ENCODE data around the gene GJD3. TPM values are rescaled to one million over a fixed set of nuclear protein-coding genes. Genes with fewer than 3 reads are reported as not detected.
A peak's percentile ranks its signal among the peaks of the same experiment; 100 is the strongest.

GJD3 gene
- total and polyA plus RNA-seq, 2 donors (not counting 1 experiment from before 2014, with no cell fraction given) = not detected

DNA sequence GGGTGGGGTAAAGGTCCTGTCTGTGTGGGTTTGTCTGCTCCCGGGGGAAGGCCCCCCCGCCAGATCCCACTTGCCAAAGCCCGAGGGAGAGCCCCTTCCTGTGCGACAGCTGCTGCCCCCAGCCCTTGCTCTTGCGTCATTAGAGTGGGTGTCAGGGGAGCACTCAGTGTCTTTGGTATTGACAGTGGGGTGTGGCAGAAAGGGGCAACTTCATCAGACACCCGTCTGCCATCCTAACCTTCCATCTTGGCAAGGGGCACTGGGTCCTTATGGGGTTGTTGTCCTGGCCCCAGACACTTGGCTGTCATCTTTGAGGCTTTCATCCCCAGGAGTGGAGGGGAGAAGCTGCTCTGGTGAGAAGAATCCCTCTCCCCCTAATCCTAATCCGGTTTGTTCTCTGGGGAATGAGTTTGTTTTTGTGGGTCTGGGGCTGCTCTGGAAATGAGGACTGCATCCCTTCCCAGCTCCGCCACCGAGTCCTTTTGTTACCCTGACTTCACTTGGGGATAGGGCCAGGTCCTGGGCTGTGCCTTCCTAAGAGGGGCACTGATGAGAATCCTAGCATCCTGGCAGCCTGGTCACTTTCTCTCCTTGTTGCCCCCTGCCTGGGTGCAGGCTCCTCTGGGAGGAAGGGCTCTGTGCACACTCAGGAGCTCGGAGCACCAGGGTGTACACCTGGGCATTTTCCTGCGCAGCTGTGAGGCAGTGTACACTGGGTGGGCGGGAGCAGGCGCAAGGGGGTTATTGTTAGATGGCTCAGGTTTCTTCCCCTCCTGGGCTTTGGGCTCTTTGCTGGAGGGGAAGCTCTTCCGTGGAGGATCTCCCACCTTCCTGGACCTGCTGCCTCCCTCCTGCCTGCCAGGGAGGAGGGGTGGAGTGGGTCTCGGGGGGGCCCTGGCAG, 21.1 kb downstream of the GJD3 start:
- Histone ChIP-seq H3K27ac (ENCODE audit: low read length in 2 of 2) (peak overlapping the region in 1 of 2 donors; percentile 88), H3K4me1 (ENCODE audit: control insufficient read depth in 2 of 2, insufficient read depth in 2 of 2, low read length in 2 of 2) (peaks cover 79 to 92% of the 10 kb centered on the region in 2 donors), H3K4me3 (ENCODE audit: control extremely low read depth in 1 of 5, extremely low read depth in 1 of 5, insufficient read depth in 1 of 5, low read depth in 2 of 5, low read length in 4 of 5) (peak overlapping the region in 4 of 5 experiments; percentile 70 to 84 (median 73)), H3K4me2 (replicated peaks; ENCODE audit: low read depth, low read length, poor library complexity, severe bottlenecking) (peak overlapping the region; percentile 100), H3K9me3 (ENCODE audit: control extremely low read depth in 1 of 3, control insufficient read depth in 2 of 3, insufficient read depth in 1 of 3, low read length in 2 of 3) (no peaks in the 10 kb centered on the region), H3K9ac (ENCODE audit: low read length) (peak overlapping the region; percentile 91), H4K20me1 (ENCODE audit: control insufficient read depth, insufficient read depth, low read length, poor library complexity, severe bottlenecking) (peaks cover 29% of the 10 kb centered on the region), H3K27me3 (replicated peaks in 1 of 4; ENCODE audit: control extremely low read depth in 1 of 4, control insufficient read depth in 3 of 4, insufficient read depth in 4 of 4, low read length in 3 of 4) (no peaks in the 10 kb centered on the region), H2AFZ (ENCODE audit: insufficient read depth, low read depth, low read length, poor library complexity, severe bottlenecking) (no peak overlapping the region), H3K79me2 (ENCODE audit: control insufficient read depth, insufficient read depth, low read length) (peaks cover 80% of the 10 kb centered on the region), H3K36me3 (replicated peaks in 1 of 2; ENCODE audit: control extremely low read depth in 1 of 2, control insufficient read depth in 1 of 2, extremely low read depth in 1 of 2, insufficient read depth in 2 of 2, low read length in 1 of 2) (peaks cover 0 to 7% of the 10 kb centered on the region in 2 experiments)
- Mint-ChIP-seq H3K4me3 (peak overlapping the region; percentile 91), H3K27ac (peak overlapping the region; percentile 81), H3K27me3 (no peaks in the 10 kb centered on the region), H3K9me3 (ENCODE audit: insufficient read depth) (no peaks in the 10 kb centered on the region), H3K4me1 (peaks cover 85% of the 10 kb centered on the region)
- DNase-seq = peak; percentile 77
- CTCF ChIA-PET = interaction anchor here (0.6 to 8.3 kb wide), 8 partner anchors 9 to 71 kb away, joined by 3 to 119 read pairs (median 8); no protein-coding TSS in a partner anchor
- POLR2A ChIA-PET = interaction anchor here (0.6 to 8.4 kb wide), 5 partner anchors 8 to 1444 kb away, joined by 3 to 96 read pairs (median 4); no protein-coding TSS in a partner anchor
- ATAC-seq (ENCODE audit: low read depth) = peak; percentile 22
- 36% methylated on average over 11 of the region's 15 CpGs for WGBS (ENCODE audit: insufficient coverage)
- TF ChIP-seq, protein P1, sequence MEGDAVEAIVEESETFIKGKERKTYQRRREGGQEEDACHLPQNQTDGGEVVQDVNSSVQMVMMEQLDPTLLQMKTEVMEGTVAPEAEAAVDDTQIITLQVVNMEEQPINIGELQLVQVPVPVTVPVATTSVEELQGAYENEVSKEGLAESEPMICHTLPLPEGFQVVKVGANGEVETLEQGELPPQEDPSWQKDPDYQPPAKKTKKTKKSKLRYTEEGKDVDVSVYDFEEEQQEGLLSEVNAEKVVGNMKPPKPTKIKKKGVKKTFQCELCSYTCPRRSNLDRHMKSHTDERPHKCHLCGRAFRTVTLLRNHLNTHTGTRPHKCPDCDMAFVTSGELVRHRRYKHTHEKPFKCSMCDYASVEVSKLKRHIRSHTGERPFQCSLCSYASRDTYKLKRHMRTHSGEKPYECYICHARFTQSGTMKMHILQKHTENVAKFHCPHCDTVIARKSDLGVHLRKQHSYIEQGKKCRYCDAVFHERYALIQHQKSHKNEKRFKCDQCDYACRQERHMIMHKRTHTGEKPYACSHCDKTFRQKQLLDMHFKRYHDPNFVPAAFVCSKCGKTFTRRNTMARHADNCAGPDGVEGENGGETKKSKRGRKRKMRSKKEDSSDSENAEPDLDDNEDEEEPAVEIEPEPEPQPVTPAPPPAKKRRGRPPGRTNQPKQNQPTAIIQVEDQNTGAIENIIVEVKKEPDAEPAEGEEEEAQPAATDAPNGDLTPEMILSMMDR (IDR thresholded peaks at IDR 0.05) = no peak
- no peak for TF ChIP-seq EZH2 (IDR thresholded peaks at IDR 0.05; ENCODE audit: borderline replicate concordance, insufficient read depth, low read depth, low read length, poor library complexity, severe bottlenecking)
- intact Hi-C loops (cut with micrococcal nuclease) = no loop called here

Data from B cell (primary cell).